ENCODE results near the gene ZBTB45. TPM values are rescaled to one million over a fixed set of nuclear protein-coding genes. Genes with fewer than 3 reads are reported as not detected.

The ZBTB45 gene
- total and polyA plus RNA-seq, 9 of the 15 experiments (the other 6 are each of a cell fraction or from before 2014, with no cell fraction given), result 0.08 to 16.1 (median 1.8) TPM

GRCh38 chr19:58554494-58555368 is 35.1 kb upstream of the ZBTB45 start, which contains the start of gene CHMP2A (continued):
- TF ChIP-seq SIN3B (IDR thresholded peaks at IDR 0.05; ENCODE audit: low read depth) (peak; percentile 85), BCOR (IDR thresholded peaks at IDR 0.05) (no peak), PTTG1 (tag; IDR thresholded peaks at IDR 0.05; ENCODE audit: low read depth) (no peak), CREB3L1 (IDR thresholded peaks at IDR 0.05; ENCODE audit: borderline replicate concordance, low read depth) (peak; percentile 78), FOS (IDR thresholded peaks at IDR 0.05; ENCODE audit: extremely low read depth, insufficient read length) (no peak), FOXK2 (conservative IDR thresholded peaks at IDR 0.05 in 1 of 2, IDR thresholded peaks at IDR 0.05 in 1 of 2; ENCODE audit: low read depth in 2 of 2) (peak; percentile 85 to 87), ASH1L (IDR thresholded peaks at IDR 0.05; ENCODE audit: borderline replicate concordance, low read depth, partially characterized antibody) (no peak), RHOXF2B (CRISPR knock-in tag; conservative IDR thresholded peaks at IDR 0.05) (peak; percentile 84), OTX1 (CRISPR knock-in tag; IDR thresholded peaks at IDR 0.05) (peak; percentile 27), PHF21A (IDR thresholded peaks at IDR 0.05; ENCODE audit: borderline replicate concordance, low read depth) (no peak), MLLT1 (IDR thresholded peaks at IDR 0.05) (no peak), PTRF (tag; IDR thresholded peaks at IDR 0.05) (no peak), SIN3A (IDR thresholded peaks at IDR 0.05; ENCODE audit: borderline replicate concordance in 2 of 2, control insufficient read depth in 1 of 2, low read depth in 2 of 2, low read length in 2 of 2) (peak; percentile 46 to 79; a peak in 3 of 4 replicates), POLR2AphosphoS5 (IDR thresholded peaks at IDR 0.05; ENCODE audit: control insufficient read depth, insufficient read depth, low read depth, low read length) (peak; percentile 65; the same call in 1 of the 2 replicates), HIVEP1 (CRISPR knock-in tag; IDR thresholded peaks at IDR 0.05) (no peak), ATF7 (IDR thresholded peaks at IDR 0.05) (peak; percentile 96), FIP1L1 (IDR thresholded peaks at IDR 0.05; ENCODE audit: low read depth, low read length, poor library complexity, severe bottlenecking) (peak; percentile 79), RBM15 (IDR thresholded peaks at IDR 0.05; ENCODE audit: insufficient read depth, low read length) (no peak), ZNF79 (CRISPR knock-in tag; IDR thresholded peaks at IDR 0.05; ENCODE audit: low read depth) (no peak), ZEB2 (IDR thresholded peaks at IDR 0.05) (no peak), TCF3 (CRISPR knock-in tag; IDR thresholded peaks at IDR 0.05) (0 out of 2 replicates have a peak, but pooled peaks have one; percentile 4), DPF2 (IDR thresholded peaks at IDR 0.05) (no peak), SIX5 (IDR thresholded peaks at IDR 0.05; ENCODE audit: borderline replicate concordance in 1 of 2, insufficient read depth in 1 of 2, low read depth in 1 of 2, low read length in 2 of 2) (peak in 1 of 2 experiments; percentile 22; a peak in 1 of 4 replicates)
- TF ChIP-seq, protein P1, sequence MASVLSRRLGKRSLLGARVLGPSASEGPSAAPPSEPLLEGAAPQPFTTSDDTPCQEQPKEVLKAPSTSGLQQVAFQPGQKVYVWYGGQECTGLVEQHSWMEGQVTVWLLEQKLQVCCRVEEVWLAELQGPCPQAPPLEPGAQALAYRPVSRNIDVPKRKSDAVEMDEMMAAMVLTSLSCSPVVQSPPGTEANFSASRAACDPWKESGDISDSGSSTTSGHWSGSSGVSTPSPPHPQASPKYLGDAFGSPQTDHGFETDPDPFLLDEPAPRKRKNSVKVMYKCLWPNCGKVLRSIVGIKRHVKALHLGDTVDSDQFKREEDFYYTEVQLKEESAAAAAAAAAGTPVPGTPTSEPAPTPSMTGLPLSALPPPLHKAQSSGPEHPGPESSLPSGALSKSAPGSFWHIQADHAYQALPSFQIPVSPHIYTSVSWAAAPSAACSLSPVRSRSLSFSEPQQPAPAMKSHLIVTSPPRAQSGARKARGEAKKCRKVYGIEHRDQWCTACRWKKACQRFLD (CRISPR knock-in tag; IDR thresholded peaks at IDR 0.05), result no peak; the same call in 1 of the 2 replicates

Data from K562 (cell line).